Kidney (tissue), 14 donors: Measurements from ENCODE around the gene PDGFC. TPM values are rescaled to one million over a fixed set of nuclear protein-coding genes. Genes with fewer than 3 reads are reported as not detected.

Experiments
- DNase-seq, 5 donors: peaks; one replicate each; pipeline ENCODE4 v3.0.0-alpha.2; 2013 to 2020
- FAIRE-seq: peaks from 2 replicates; lab custom pipeline; 2012; peaks lifted over from hg19 to GRCh38; lab: Jason Lieb, UNC
- H3K27ac ChIP-seq, 2 donors: one replicate each; pipeline ENCODE4 v1.7.0; 2013; ENCODE audit warnings: low read depth in 2 of 2, low read length in 2 of 2, inconsistent platforms in 1 of 2
- H3K27me3 ChIP-seq: one replicate; pipeline ENCODE4 v1.7.1; 2013; ENCODE audit warnings: low read length, inconsistent platforms; ENCODE audit not compliant: control insufficient read depth, insufficient read depth
- H3K36me3 ChIP-seq, 3 donors: one replicate each; pipeline versions ENCODE4 v1.7.0 to v1.7.1; 2013; ENCODE audit warnings: low read length in 3 of 3, control low read depth in 1 of 3, inconsistent platforms in 1 of 3; ENCODE audit not compliant: insufficient read depth in 3 of 3, control insufficient read depth in 2 of 3
- H3K4me1 ChIP-seq, 3 donors: one replicate each; pipeline versions ENCODE4 v1.7.0 to v1.7.1; 2013; ENCODE audit warnings: low read length in 3 of 3, inconsistent platforms in 1 of 3, low read depth in 1 of 3; ENCODE audit not compliant: control insufficient read depth in 2 of 3, insufficient read depth in 2 of 3
- H3K4me3 ChIP-seq, 3 donors: one replicate each; pipeline versions ENCODE4 v1.7.0 to v1.8.1; 2013; ENCODE audit warnings: low read length in 3 of 3, control low read depth in 1 of 3, inconsistent platforms in 1 of 3
- H3K9ac ChIP-seq, 3 donors: one replicate each; pipeline versions ENCODE4 v1.7.0 to v1.7.1; 2013; ENCODE audit warnings: low read length in 3 of 3, control low read depth in 1 of 3, inconsistent platforms in 1 of 3
- H3K9me3 ChIP-seq, 3 donors: one replicate each; pipeline versions ENCODE4 v1.7.0 to v1.7.1; 2013; ENCODE audit warnings: low read length in 3 of 3, control low read depth in 1 of 3, inconsistent platforms in 1 of 3; ENCODE audit not compliant: control insufficient read depth in 2 of 3, insufficient read depth in 1 of 3
- CTCF ChIP-seq: IDR thresholded peaks from 3 replicates; pipeline ENCODE4 v1.5.1; 2012; ENCODE audit warnings: mild to moderate bottlenecking, moderate library complexity, borderline replicate concordance; ENCODE audit not compliant: insufficient read depth; ENCODE audit errors: extremely low read depth
- intact Hi-C: fragments of 100-400 bp; cut with DNase I; formaldehyde crosslinking; loops from one replicate; pipeline ENCODE4 v1.11.1; 2022
- polyA plus RNA-seq: library from polyadenylated mRNA; stranded (reverse); fragments of 350-450 nt; fragmentation: Illumina TruSeq; extraction: RNeasy Lipid Tissue Mini Kit (QIAGEN cat#74804); gene quantifications from one replicate; pipeline ENCODE4 v1.2.3, GENCODE V29; 2014; ENCODE audit warnings: low read depth, low replicate concordance; ENCODE audit not compliant: insufficient read depth
- total RNA-seq: library from RNA; stranded (reverse); fragmentation: NEBNext Ultra II Directional; extraction: Animal tissue kit (Norgen Biotek cat#: 25700); gene quantifications from one replicate; pipeline ENCODE4 v1.2.1, GENCODE V29; 2021
- donor health status: control.
- donor health status: control.
- donor health status: control.
- donor health status: control.
- donor health status: control.
- donor health status: DM: yes; HTN: yes; CAD: no.
- donor health status: Normal renal cell carcinoma (clear cell type).

Gene PDGFC
- total and polyA plus RNA-seq, 2 donors from 2014 or later, result 12.3 to 37.6 TPM

DNA sequence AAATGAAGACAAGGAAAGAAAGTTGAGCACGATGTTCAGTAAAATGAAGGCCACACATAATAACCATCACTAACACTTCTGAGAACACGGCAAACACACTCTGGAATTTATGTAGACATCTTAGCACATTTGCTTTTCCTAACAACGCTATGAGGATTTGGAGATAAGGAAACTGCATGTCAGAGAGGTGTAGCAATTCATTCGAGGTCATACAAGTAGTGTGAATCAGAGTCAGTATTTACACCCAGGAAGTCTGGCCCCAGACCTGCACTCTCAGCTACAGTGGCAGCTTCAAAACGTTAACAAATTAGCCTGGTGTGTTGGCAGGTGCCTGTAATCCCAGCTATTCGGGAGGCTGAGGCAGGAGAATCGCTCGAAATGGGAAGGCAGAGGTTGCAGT lies 253.4 kb downstream of the PDGFC start:
- no peak for TF ChIP-seq CTCF
- FAIRE-seq, result no peak
- intact Hi-C loops, result no loop called here

DNA sequence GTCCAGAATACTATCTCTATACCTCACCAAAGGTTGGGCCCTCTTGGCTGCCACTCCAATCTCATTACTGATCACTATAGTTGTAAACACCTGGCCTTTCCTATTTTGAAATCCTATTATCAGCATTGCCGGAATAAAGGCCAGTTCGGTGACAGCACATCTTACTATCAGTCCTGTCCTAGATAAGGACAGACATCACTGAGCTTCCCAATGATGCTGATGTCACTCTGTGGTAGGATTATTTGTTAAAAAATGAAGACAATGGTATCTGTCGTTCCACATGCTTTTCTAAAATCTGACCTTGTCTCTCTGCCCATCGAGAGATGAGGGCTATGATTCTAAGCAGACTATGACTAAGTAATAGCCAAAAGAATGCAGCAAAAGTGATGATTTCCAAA lies 260.4 kb downstream of the PDGFC start:
- Histone ChIP-seq H3K9me3 (no peaks in the 10 kb centered on the region), H3K27me3 (no peaks in the 10 kb centered on the region), H3K27ac (no peak overlapping the region), H3K4me3 (no peak overlapping the region), H3K36me3 (no peaks in the 10 kb centered on the region), H3K4me1 (no peaks in the 10 kb centered on the region), H3K9ac (no peak overlapping the region)
- FAIRE-seq (no peak), DNase-seq (no peak)
- intact Hi-C loops, result no loop called here
- TF ChIP-seq CTCF, result no peak

More for the DNA sequence above, 253.4 kb downstream of the PDGFC start:
- H3K4me1 ChIP-seq, result no peaks in the 10 kb centered on the region
- DNase-seq, result no peak
- H3K27me3 ChIP-seq, result no peaks in the 10 kb centered on the region
- H3K9ac ChIP-seq, result no peak overlapping the region
- no peaks in the 10 kb centered on the region for H3K9me3 ChIP-seq
- H3K4me3 ChIP-seq, result no peak overlapping the region
- no peak overlapping the region for H3K27ac ChIP-seq
- H3K36me3 ChIP-seq, result no peaks in the 10 kb centered on the region

Other genes starting within 250 kb of the PDGFC start
- 3.3 TPM for gene GLRB, start 104.4 kb upstream of the PDGFC start, total RNA-seq
- 5.2 TPM for gene GLRB, start 104.4 kb upstream of the PDGFC start, polyA plus RNA-seq
- gene GRIA2, start 248.9 kb upstream of the PDGFC start, total RNA-seq, result 0.54 TPM
- 0.80 TPM for gene GRIA2, start 248.9 kb upstream of the PDGFC start, polyA plus RNA-seq